HepG2 (cell line): ENCODE data around the gene MPC1L. TPM values are rescaled to one million over a fixed set of nuclear protein-coding genes. Genes with fewer than 3 reads are reported as not detected.

Experiments
- MXD4 ChIP-seq: IDR thresholded peaks from 2 replicates; pipeline ENCODE4 v1.6.1; 2016; ENCODE audit warnings: mild to moderate bottlenecking, missing biosample characterization, missing genetic modification reagents
- ZNF205 ChIP-seq: IDR thresholded peaks from 2 replicates; pipeline ENCODE4 v1.6.1; 2018; ENCODE audit warnings: missing biosample characterization, missing genetic modification reagents
- ZNF605 ChIP-seq: sonication (generic); formaldehyde crosslinking; IDR thresholded peaks from 2 replicates; pipeline ENCODE4 v1.8.0; 2022; ENCODE audit warnings: mild to moderate bottlenecking, missing genetic modification reagents
- ZNF703 ChIP-seq: sonication (generic); formaldehyde crosslinking; IDR thresholded peaks from 2 replicates; pipeline ENCODE4 v1.5.1; 2020; ENCODE audit warnings: missing genetic modification reagents, mild to moderate bottlenecking, moderate library complexity, borderline replicate concordance
- polyA plus RNA-seq, 8 experiments: library from polyadenylated mRNA; depleted of rRNA in 3 of 8; stranded (reverse) in 7 of 8; unstranded in 1 of 8; fragments of >200 nt; fragmentation: Illumina TruSeq in 4 of 8; extraction: Trizol in 4 of 8; gene quantifications; 2 replicates each; pipeline versions ENCODE4 v1.2.1 to v1.2.3, GENCODE V29; 2011 to 2016; ENCODE audit warnings: low read depth in 4 of 8, missing spikeins in 1 of 8, mixed read lengths in 1 of 8; ENCODE audit not compliant: insufficient read depth in 1 of 8
- total RNA-seq, 5 experiments: library from RNA; depleted of rRNA; stranded (reverse); fragments of >200 nt; fragmentation: Illumina TruSeq; extraction: Trizol; gene quantifications; 2 replicates each; pipeline ENCODE4 v1.2.3, GENCODE V29; 2016; ENCODE audit warnings: low read depth in 1 of 5
- TF ChIP-seq, protein P1 (sequence below): IDR thresholded peaks from 2 replicates; pipeline ENCODE4 v1.6.1; 2016; ENCODE audit warnings: low read depth, control low read depth
- TF ChIP-seq, protein P2 (sequence below): sonication (generic); formaldehyde crosslinking; IDR thresholded peaks from 2 replicates; pipeline ENCODE4 v1.4.0; 2020; ENCODE audit warnings: missing genetic modification reagents

Gene MPC1L
- total and polyA plus RNA-seq, 2 of the 13 experiments (the other 11 are each of a cell fraction or from before 2014, with no cell fraction given) = not detected

DNA sequence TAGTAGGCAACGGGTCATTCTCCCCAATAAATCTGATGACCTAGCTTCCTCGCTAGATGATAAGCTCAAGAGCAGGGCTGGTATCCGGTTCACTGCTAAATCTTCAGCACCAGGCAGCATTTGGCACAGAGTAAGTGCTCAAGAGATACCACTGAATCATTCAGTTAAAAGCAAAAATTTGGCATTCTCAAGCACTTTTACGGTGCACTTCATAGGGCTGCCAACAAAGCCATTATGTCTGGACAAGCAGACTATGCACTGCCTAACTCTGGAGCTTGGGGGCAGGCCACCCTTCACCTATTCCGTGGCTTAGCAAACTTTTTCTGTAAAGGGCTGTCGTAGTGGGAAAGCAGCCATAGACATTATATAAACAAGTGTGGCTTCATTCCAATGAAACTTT is 47.9 kb downstream of the MPC1L start (continued):
- TF ChIP-seq MXD4 (CRISPR knock-in tag) (no peak), ZNF703 (CRISPR knock-in tag) (no peak), ZNF205 (CRISPR knock-in tag) (no peak), ZNF605 (CRISPR knock-in tag) (no peak)
- TF ChIP-seq, protein P1, sequence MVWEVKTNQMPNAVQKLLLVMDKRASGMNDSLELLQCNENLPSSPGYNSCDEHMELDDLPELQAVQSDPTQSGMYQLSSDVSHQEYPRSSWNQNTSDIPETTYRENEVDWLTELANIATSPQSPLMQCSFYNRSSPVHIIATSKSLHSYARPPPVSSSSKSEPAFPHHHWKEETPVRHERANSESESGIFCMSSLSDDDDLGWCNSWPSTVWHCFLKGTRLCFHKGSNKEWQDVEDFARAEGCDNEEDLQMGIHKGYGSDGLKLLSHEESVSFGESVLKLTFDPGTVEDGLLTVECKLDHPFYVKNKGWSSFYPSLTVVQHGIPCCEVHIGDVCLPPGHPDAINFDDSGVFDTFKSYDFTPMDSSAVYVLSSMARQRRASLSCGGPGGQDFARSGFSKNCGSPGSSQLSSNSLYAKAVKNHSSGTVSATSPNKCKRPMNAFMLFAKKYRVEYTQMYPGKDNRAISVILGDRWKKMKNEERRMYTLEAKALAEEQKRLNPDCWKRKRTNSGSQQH = no peak
- TF ChIP-seq, protein P2, sequence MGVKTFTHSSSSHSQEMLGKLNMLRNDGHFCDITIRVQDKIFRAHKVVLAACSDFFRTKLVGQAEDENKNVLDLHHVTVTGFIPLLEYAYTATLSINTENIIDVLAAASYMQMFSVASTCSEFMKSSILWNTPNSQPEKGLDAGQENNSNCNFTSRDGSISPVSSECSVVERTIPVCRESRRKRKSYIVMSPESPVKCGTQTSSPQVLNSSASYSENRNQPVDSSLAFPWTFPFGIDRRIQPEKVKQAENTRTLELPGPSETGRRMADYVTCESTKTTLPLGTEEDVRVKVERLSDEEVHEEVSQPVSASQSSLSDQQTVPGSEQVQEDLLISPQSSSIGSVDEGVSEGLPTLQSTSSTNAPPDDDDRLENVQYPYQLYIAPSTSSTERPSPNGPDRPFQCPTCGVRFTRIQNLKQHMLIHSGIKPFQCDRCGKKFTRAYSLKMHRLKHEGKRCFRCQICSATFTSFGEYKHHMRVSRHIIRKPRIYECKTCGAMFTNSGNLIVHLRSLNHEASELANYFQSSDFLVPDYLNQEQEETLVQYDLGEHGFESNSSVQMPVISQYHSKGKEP (CRISPR knock-in tag) = no peak

Other genes starting within 250 kb of the MPC1L start
- gene ATP6AP2, start 42.5 kb upstream of the MPC1L start, total RNA-seq (2016; rRNA removed; fragmentation: Illumina TruSeq; extraction: Trizol) = 29.0 and 55.6 TPM in 2 replicates
- gene ATP6AP2, start 42.5 kb upstream of the MPC1L start, polyA plus RNA-seq (2011; rRNA removed) = 93.5 and 108 TPM in 2 replicates
- gene CXorf38, start 24.1 kb downstream of the MPC1L start, total RNA-seq (2016; rRNA removed; fragmentation: Illumina TruSeq; extraction: Trizol) = 6.7 TPM in 2 replicates
- gene CXorf38, start 24.1 kb downstream of the MPC1L start, polyA plus RNA-seq (2011; rRNA removed) = 4.1 and 4.6 TPM in 2 replicates
- 10.2 and 14.2 TPM in 2 replicates for gene MED14, start 112.1 kb downstream of the MPC1L start, total RNA-seq (2016; rRNA removed; fragmentation: Illumina TruSeq; extraction: Trizol)
- gene MED14, start 112.1 kb downstream of the MPC1L start, polyA plus RNA-seq (2011; rRNA removed) = 15.8 and 16.3 TPM in 2 replicates